PFSK-1 (cell line): ENCODE measurements around the gene C1orf159.

ENCODE experiments used
- FOXP2 ChIP-seq: optimal IDR thresholded peaks from 2 replicates; pipeline ENCODE3; 2011; ENCODE audit warnings: borderline replicate concordance, control low read depth, inconsistent platforms; ENCODE audit not compliant: insufficient read depth; ENCODE audit errors: extremely low read length, extremely low read depth
- POLR2AphosphoS5 ChIP-seq: IDR thresholded peaks from 2 replicates; pipeline ENCODE4 v1.6.1; 2012; ENCODE audit warnings: low read depth, mild to moderate bottlenecking, control low read depth, low read length, moderate library complexity
- REST ChIP-seq, 2 experiments: IDR thresholded peaks; 2 replicates each; pipeline versions ENCODE4 v1.6.1 to v1.8.0; 2011 to 2012; ENCODE audit warnings: low read depth in 2 of 2, low read length in 2 of 2, control low read depth in 1 of 2, inconsistent platforms in 1 of 2, mild to moderate bottlenecking in 1 of 2, moderate library complexity in 1 of 2; ENCODE audit not compliant: insufficient read depth in 1 of 2
- SIN3A ChIP-seq: IDR thresholded peaks from 2 replicates; pipeline ENCODE4 v1.6.1; 2012; ENCODE audit warnings: mild to moderate bottlenecking, low read length, moderate library complexity, borderline replicate concordance; ENCODE audit not compliant: insufficient read depth
- TAF1 ChIP-seq: IDR thresholded peaks from 2 replicates; pipeline ENCODE4 v1.6.1; 2012; ENCODE audit warnings: low read length, control low read depth, borderline replicate concordance; ENCODE audit not compliant: insufficient read depth

The C1orf159 gene

GRCh38 chr1:1067860-1068516 is 47.9 kb downstream of the C1orf159 start:
- TF ChIP-seq POLR2AphosphoS5 (no peak), SIN3A (no peak), TAF1 (no peak), FOXP2 (no peak), REST (IDR thresholded peaks at IDR 0.05; ENCODE audit: insufficient read depth in 1 of 2, low read depth in 2 of 2, low read length in 2 of 2) (no peak)

- TF ChIP-seq POLR2AphosphoS5 (no peak), SIN3A (no peak), FOXP2 (no peak), REST (IDR thresholded peaks at IDR 0.05; ENCODE audit: insufficient read depth in 1 of 2, low read depth in 2 of 2, low read length in 2 of 2) (no peak)
Observed at GRCh38 chr1:1067284-1067859, 48.5 kb downstream of the C1orf159 start.

GRCh38 chr1:1066403-1067283 is 49.2 kb downstream of the C1orf159 start:
- no peak for TF ChIP-seq FOXP2

GRCh38 chr1:1065265-1065939 is 50.5 kb downstream of the C1orf159 start:
- TF ChIP-seq REST (IDR thresholded peaks at IDR 0.05; ENCODE audit: insufficient read depth in 1 of 2, low read depth in 2 of 2, low read length in 2 of 2): no peak

GRCh38 chr1:1063945-1064831 is 51.7 kb downstream of the C1orf159 start:
- TF ChIP-seq TAF1: no peak
- TF ChIP-seq POLR2AphosphoS5: no peak
- TF ChIP-seq REST (IDR thresholded peaks at IDR 0.05; ENCODE audit: insufficient read depth in 1 of 2, low read depth in 2 of 2, low read length in 2 of 2): no peak
- TF ChIP-seq FOXP2: no peak
- TF ChIP-seq SIN3A: no peak
